DMS153 treated with DMSO at 0.1 percent for 48 hours (cell line): ENCODE results near the gene MLH3.
A peak's percentile ranks its signal among the peaks of the same experiment; 100 is the strongest.
"Not testable (repeated sequence)": the region's sequence is repeated elsewhere in the genome, so short reads cannot be mapped to it uniquely, and the experiment has no call there.

Experiments
- DNase-seq: peaks from one replicate; lab custom pipeline; 2025; ENCODE audit not compliant: unreplicated experiment; lab: John Stamatoyannopoulos, UW

MLH3 gene

GRCh38 chr14:75032939-75033338, 18.3 kb downstream of the MLH3 start:
- DNase-seq = no peak

DNA sequence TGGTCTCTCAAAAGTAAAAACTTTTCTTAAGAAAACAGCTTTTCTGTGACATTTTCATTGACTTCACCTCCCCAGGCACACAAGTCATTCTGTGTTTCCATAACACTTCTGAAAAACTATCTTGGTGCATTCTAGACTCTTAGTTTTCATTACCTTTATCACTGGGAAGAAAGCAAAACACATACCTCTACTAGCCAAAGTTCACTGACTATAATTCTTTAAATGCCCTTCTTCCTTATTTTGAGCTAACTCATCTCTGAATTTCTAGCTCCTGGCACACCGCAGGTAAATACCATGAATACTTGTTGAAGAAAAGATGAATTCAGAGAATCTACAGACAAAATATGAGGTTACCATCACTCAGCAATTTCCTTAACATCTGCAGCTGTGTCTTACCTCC, 21.1 kb downstream of the MLH3 start:
- DNase-seq = no peak

- no peak for DNase-seq
These were observed 25.4 kb downstream of the MLH3 start for GRCh38 chr14:75025876-75026275.

- DNase-seq = no peak
These were observed 26.2 kb downstream of the MLH3 start for GRCh38 chr14:75025082-75025481.

DNA sequence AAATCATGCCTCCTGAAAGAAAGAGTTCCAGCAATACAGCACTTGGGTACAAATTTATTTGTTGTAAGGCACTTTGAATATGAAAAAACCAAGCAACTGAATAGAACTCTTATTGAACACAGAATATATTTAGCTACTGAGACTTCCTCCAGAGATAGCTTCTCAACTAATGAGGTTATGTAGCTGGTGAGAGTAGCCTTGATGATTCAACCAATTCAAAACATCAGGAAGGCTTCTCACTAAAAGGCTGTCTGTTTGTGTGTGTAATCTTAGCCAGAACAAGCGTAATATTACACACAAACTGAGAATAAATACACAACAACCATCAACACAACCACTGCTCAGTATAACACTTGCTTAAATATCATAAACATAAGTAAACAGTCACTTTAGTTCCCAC, 28.2 kb downstream of the MLH3 start:
- no peak for DNase-seq

GRCh38 chr14:75022655-75023054, 28.6 kb downstream of the MLH3 start:
- no peak for DNase-seq

GRCh38 chr14:75018694-75019093, 32.6 kb downstream of the MLH3 start:
- no peak for DNase-seq

DNA sequence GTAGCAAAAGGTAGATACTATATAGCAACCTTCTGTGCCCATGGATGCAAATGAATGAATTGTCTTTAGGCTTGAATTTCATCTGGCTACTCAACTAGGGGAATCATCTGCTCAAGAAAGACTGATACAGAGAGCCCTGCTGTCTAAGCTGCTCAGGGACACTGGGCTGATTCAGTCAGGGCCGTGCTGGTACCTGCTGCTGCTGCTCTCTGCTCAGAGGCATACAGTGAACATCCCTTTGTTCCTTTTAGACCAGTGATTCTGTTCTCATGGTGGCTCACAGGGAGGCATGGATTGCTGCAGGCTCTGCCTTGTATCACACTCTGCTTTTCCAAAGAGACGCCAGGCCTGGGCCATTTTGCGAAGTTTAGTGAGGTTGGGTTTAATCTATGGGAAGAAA, 34.5 kb downstream of the MLH3 start:
- no peak for DNase-seq

DNA sequence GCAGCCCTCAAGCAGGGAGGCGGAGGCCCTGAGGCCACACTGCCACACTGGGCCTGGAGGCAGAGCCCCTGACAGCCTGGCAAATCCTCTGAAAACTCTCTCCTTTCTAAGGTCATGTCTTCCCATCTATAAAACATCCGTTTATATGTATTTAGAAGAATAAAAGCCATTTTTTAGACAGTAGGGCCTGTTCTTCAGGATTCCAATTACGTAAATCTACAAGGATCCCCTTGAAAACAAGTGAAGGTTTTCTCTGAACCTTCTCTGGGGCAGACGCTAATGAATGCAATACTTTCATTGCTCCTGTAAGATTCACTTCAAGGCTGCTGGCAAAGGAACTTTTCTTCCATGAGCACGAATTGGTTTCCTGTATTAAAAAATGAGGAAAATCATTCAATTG, 35.8 kb downstream of the MLH3 start:
- no peak for DNase-seq

GRCh38 chr14:75013290-75013689, 38.0 kb downstream of the MLH3 start:
- DNase-seq = no peak

DNA sequence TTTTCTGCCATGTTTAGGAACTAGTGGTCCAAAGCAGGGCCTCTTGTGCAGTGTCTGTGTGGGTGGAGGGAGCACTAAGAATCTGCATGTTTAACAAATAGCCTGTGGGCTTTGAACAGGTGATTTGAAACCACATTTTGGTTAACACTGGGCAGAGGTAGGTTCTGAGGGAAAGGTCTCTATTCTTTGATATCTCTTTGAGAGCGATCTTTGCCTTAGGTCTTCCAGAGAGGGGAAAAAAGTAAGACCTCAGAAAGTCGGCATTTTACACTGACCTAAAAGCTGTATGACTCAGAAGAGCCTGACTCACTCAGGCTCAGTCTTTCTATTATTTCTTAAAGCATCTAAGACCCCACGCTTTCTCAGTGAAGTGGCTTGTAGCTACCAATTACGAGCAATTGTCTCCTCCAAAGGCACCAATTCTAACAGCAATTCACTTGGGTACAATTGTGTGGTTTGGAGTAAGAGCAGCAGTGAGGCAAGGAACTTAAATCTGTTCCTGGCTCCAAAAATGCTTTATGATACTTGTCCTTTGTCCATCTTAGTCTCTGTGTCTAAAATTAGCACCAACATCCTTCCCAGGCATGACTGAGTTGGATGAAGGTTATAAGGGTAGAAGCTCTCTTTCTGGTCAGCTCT, 39.8 kb downstream of the MLH3 start:
- DNase-seq = no peak

DNA sequence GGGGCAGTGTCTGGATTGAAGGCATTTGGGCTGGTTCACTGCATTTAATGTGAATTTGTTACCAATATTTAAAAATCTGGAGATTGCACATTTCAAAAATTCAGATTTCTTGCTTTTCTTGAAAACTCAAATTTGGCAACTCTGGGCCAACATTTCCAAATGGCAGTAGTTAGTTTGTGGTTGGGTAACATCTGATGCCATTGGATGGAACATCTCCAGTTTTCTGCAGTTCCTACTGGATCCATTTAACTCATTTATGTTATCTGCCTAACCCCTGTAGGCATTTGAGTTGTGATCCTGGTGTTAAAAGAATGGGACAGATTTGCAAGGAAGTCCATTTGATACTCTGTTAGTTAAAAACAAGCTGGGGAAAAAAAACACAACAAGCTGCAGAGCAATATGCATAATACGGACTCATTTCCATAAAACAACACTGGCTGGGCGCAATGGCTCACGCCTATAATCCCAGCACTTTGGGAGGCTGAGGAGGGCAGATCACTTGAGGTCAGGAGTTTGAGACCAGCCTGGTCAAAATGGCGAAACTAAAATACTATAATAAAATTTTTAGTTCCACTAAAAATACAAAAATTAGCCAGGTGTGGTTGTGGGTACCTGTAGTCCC, 40.7 kb downstream of the MLH3 start:
- no peak for DNase-seq

DNA sequence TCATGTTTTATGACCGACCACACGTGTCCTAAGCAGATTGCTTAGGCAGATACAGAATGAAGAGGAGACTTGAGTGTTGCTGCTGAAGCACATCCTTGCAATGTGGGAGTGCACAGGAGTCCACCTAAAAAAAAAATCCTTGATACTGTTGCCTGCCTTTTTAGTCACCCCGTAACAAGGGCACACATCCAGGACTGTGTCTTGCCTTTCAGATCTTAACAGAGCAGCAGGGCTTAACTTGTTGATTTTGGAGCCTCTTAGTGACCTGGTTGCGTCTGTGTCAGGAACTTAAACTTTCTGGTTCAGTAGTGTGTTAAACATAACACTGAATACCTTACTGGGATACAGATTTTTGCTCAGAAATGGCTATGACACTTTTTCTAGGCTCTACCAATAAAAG, 42.1 kb downstream of the MLH3 start:
- no peak for DNase-seq

DNA sequence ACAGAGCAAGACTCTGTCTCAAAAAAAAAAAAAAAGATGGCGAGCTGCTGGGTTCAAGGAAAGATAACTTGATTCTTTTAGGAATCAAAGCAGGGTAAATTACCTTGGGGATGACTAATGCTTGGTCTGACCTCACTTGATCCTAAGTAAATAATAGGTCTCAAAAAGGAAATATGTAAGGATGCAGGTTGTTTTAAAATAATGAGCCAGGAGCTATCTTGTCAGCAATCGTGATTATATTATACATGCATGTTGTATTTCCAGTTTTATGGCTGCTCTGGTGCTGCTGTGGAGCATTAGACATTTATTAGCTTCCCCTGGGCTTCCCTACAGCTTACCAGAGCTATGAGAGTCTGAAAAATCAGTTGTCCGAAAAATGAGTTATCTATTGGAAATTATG, 45.9 kb downstream of the MLH3 start:
- DNase-seq = no peak

DNA sequence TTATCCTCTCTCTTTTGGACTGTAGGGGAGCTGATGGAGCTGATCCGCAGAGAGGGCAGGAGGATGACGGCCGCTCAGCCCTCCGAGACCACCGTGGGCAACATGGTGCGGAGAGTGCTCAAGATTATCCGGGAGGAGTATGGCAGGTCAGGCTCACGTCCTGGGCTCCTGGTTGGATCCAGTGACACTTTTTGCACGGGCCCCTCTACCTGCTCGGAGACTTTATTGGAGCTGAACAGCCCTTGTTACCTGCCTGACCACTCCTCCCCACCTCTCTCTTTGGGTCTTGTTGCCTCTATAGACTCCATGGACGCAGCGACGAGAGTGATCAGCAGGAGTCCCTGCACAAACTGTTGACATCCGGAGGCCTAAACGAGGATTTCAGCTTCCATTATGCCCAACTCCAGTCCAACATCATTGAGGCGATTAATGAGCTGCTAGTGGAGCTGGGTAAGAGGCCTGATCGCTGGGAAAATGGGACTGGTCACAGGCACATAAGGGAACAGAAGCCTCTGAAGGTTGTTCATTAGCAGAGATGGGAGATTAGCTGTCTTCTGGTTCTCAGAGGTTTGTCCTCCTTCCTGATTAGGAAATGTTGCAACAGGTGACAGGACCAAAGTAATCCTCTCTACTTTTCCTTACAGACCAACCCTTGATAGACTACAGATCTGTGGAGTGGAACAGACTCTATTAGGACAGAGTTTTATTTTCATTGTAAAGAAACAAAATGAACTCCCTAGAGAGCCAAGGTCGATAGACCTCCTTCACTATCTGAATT, 47.8 kb downstream of the MLH3 start:
- DNase-seq = no peak

DNA sequence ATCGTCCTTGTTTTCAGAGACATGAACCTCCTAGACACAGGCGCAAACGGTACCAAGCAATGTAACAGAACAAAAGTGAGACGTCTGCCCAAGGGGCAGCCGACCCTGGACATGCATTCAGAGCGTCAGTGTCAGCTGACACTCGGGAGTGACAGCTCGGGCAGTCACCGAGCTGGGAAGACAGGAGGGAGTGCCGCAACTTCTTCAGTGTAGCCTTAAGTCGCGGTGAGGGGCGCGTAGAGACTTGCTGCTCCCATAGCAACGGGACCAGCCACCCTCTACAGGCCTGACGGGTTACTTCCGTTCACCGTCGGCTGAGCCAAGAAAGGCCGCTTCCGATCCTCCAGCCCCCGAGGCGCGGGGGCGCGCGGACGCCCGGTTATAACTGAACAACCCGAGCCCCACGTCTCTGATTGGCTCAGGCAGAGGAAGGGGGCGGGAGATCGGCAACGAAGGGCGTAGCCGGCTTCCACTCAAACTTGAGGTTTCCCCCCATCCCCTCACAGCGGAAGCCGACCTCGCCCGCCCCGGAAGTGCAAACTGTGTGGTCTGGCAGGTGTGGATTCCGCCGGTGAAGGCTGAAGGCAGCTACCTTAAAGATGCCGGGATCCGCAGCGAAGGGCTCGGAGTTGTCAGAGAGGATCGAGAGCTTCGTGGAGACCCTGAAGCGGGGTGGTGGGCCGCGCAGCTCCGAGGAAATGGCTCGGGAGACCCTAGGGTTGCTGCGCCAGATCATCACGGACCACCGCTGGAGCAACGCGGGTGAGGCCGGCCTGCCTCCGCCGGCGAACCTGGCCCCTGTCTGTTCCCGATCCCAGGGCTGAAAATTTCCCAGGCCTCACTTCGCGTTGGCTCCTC, 48.6 kb downstream of the MLH3 start, which contains the start of gene EIF2B2:
TSS of gene EIF2B2 (plus strand) at position 530 of the 858 bp plus-strand sequence. CDS start at position 600, 70 bp downstream.
- peak; percentile 92 for DNase-seq

DNA sequence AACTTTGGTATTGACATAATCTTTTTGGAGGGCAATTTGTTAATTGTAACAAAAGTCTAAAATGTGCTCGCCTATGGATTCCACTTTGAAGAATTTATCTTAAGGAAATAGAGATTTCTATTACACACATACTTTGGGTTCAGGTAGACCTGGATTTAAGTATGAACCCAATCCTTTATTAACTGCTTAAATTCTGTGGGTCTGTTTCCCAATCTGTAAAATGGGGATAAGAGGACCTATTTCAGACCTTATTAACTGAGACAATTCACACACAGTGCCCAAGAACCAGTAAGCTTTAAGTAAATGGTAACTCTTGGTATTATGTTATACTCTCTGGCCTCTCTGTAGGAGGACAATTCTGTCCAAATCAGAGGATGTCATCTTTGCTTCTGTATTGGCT, 49.4 kb downstream of the MLH3 start:
- no peak for DNase-seq

GRCh38 chr14:75001261-75001660, 50.0 kb downstream of the MLH3 start:
- no peak for DNase-seq

DNA sequence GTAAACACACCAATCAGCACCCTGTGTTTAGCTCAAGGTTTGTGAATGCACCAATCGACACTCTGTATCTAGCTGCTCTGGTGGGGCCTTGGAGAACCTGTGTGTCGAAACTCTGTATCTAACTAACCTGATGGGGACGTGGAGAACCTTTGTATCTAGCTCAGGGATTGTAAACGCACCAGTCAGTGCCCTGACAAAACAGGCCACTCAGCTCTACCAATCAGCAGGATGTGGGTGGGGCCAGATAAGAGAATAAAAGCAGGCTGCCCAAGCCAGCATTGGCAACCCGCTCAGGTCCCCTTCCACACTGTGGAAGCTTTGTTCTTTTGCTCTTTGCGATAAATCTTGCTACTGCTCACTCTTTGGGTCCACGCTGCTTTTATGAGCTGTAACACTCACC, 55.5 kb downstream of the MLH3 start:
- DNase-seq = not testable (repeated sequence)

- DNase-seq = not testable (repeated sequence)
These were observed 57.1 kb downstream of the MLH3 start for GRCh38 chr14:74994182-74994581.

- no peak for DNase-seq
These were observed 62.3 kb downstream of the MLH3 start for GRCh38 chr14:74988993-74989392.
